H9 (cell line): ENCODE measurements around the gene LRMDA. TPM values are rescaled to one million over a fixed set of nuclear protein-coding genes. Genes with fewer than 3 reads are reported as not detected.

ENCODE experiments used
- DNase-seq: peaks from one replicate; pipeline ENCODE4 v3.0.0-alpha.2; 2017
- H2AFZ ChIP-seq: one replicate; pipeline ENCODE4 v1.6.1; 2013; ENCODE audit warnings: mild to moderate bottlenecking, low read length, control low read depth, moderate library complexity
- H2AK5ac ChIP-seq: 2 replicates; pipeline ENCODE4 v1.6.1; 2013; ENCODE audit warnings: low read length, control low read depth, mixed read lengths; ENCODE audit not compliant: insufficient read length
- H2BK120ac ChIP-seq: one replicate; pipeline ENCODE4 v1.6.1; 2013; ENCODE audit warnings: low read depth, mild to moderate bottlenecking, low read length, control low read depth, inconsistent platforms; ENCODE audit not compliant: poor library complexity, severe bottlenecking
- H2BK12ac ChIP-seq: 2 replicates; pipeline ENCODE4 v1.6.1; 2013; ENCODE audit warnings: low read length, control low read depth, mixed read lengths, low read depth; ENCODE audit not compliant: insufficient read length
- H2BK15ac ChIP-seq: 2 replicates; pipeline ENCODE4 v1.6.1; 2013; ENCODE audit warnings: low read depth, low read length, control low read depth
- H2BK20ac ChIP-seq: one replicate; pipeline ENCODE4 v1.6.1; 2013; ENCODE audit warnings: low read depth, mild to moderate bottlenecking, low read length, control low read depth, inconsistent platforms; ENCODE audit not compliant: poor library complexity, severe bottlenecking
- H2BK5ac ChIP-seq: 2 replicates; pipeline ENCODE4 v1.6.1; 2013; ENCODE audit warnings: low read length, control low read depth, mixed read lengths; ENCODE audit not compliant: insufficient read length
- H3K14ac ChIP-seq: 2 replicates; pipeline ENCODE4 v1.6.1; 2013; ENCODE audit warnings: low read length, control low read depth; ENCODE audit not compliant: insufficient read depth
- H3K18ac ChIP-seq: 2 replicates; pipeline ENCODE4 v1.6.1; 2013; ENCODE audit warnings: low read depth, mild to moderate bottlenecking, mixed read lengths, low read length, control low read depth; ENCODE audit not compliant: insufficient read length
- H3K23ac ChIP-seq: 2 replicates; pipeline ENCODE4 v1.6.1; 2013; ENCODE audit warnings: low read length, control low read depth, mixed read lengths, low read depth; ENCODE audit not compliant: insufficient read length
- H3K23me2 ChIP-seq: 2 replicates; pipeline ENCODE4 v1.6.1; 2013; ENCODE audit warnings: low read depth, mild to moderate bottlenecking, mixed read lengths, low read length, control low read depth; ENCODE audit not compliant: insufficient read length, poor library complexity, severe bottlenecking
- H3K27ac ChIP-seq: 2 replicates; pipeline ENCODE4 v1.5.1; 2013; ENCODE audit warnings: low read length, control low read depth, mixed read lengths, low read depth; ENCODE audit not compliant: insufficient read length
- H3K27me3 ChIP-seq: 2 replicates; pipeline ENCODE4 v1.6.1; 2013; ENCODE audit warnings: low read length, control low read depth, inconsistent platforms; ENCODE audit not compliant: insufficient read depth
- H3K4ac ChIP-seq: 2 replicates; pipeline ENCODE4 v1.6.1; 2013; ENCODE audit warnings: low read depth, mild to moderate bottlenecking, control low read depth, inconsistent platforms, low read length, moderate library complexity
- H3K4me1 ChIP-seq: 2 replicates; pipeline ENCODE4 v1.6.1; 2013; ENCODE audit warnings: low read length, control low read depth, inconsistent platforms; ENCODE audit not compliant: insufficient read depth
- H3K4me2 ChIP-seq: 2 replicates; pipeline ENCODE4 v1.6.1; 2013; ENCODE audit warnings: low read length, control low read depth, mixed read lengths; ENCODE audit not compliant: insufficient read length, insufficient read depth
- H3K56ac ChIP-seq: 2 replicates; pipeline ENCODE4 v1.6.1; 2013; ENCODE audit warnings: low read depth, mild to moderate bottlenecking, mixed read lengths, low read length, control low read depth; ENCODE audit not compliant: insufficient read length
- H3K79me1 ChIP-seq: 2 replicates; pipeline ENCODE4 v1.6.1; 2013; ENCODE audit warnings: low read depth, mild to moderate bottlenecking, moderate library complexity, low read length, control low read depth, inconsistent platforms; ENCODE audit not compliant: insufficient read depth, poor library complexity, severe bottlenecking
- H3K79me2 ChIP-seq: 2 replicates; pipeline ENCODE4 v1.6.1; 2013; ENCODE audit warnings: low read length, control low read depth, inconsistent platforms; ENCODE audit not compliant: insufficient read depth
- H3K9ac ChIP-seq: 2 replicates; pipeline ENCODE4 v1.6.1; 2013; ENCODE audit warnings: low read length, control low read depth, mixed read lengths; ENCODE audit not compliant: insufficient read length; ENCODE audit errors: extremely low read depth
- H3K9me3 ChIP-seq: one replicate; pipeline ENCODE4 v1.6.1; 2013; ENCODE audit warnings: low read depth, low read length, inconsistent platforms; ENCODE audit not compliant: control insufficient read depth
- H3T11ph ChIP-seq: one replicate; pipeline ENCODE4 v1.6.1; 2013; ENCODE audit warnings: mild to moderate bottlenecking, low read length, control low read depth, inconsistent platforms
- H4K20me1 ChIP-seq: one replicate; pipeline ENCODE4 v1.6.1; 2013; ENCODE audit not compliant: control insufficient read depth, insufficient read length, insufficient read depth
- H4K5ac ChIP-seq: 2 replicates; pipeline ENCODE4 v1.6.1; 2013; ENCODE audit warnings: low read depth, mild to moderate bottlenecking, mixed read lengths, low read length, control low read depth; ENCODE audit not compliant: insufficient read length
- H4K8ac ChIP-seq: replicated peaks from 2 replicates; pipeline ENCODE4 v1.6.1; 2013; ENCODE audit warnings: low read length, control low read depth, mixed read lengths, low read depth; ENCODE audit not compliant: insufficient read length
- H4K91ac ChIP-seq: 2 replicates; pipeline ENCODE4 v1.6.1; 2013; ENCODE audit warnings: low read depth, mild to moderate bottlenecking, moderate library complexity, mixed read lengths, low read length, control low read depth; ENCODE audit not compliant: insufficient read length
- H3K27ac Mint-ChIP-seq, 3 experiments: 2 replicates in 2 of 3; 3 replicates in 1 of 3; pipeline ENCODE4 v1.8.0; 2020 to 2021; ENCODE audit warnings: mixed read lengths in 3 of 3, mild to moderate bottlenecking in 1 of 3, moderate library complexity in 1 of 3
- H3K27me3 Mint-ChIP-seq: 2 replicates; pipeline ENCODE4 v1.8.0; 2021; ENCODE audit warnings: low read depth, mild to moderate bottlenecking, moderate library complexity, mixed read lengths
- H3K36me3 Mint-ChIP-seq, 3 experiments: 2 replicates in 2 of 3; 3 replicates in 1 of 3; pipeline ENCODE4 v1.8.0; 2020 to 2021; ENCODE audit warnings: low read depth in 3 of 3, mixed read lengths in 3 of 3; ENCODE audit not compliant: insufficient read depth in 1 of 3
- H3K4me1 Mint-ChIP-seq, 2 experiments: 2 replicates each; pipeline ENCODE4 v1.8.0; 2020; ENCODE audit warnings: mixed read lengths in 2 of 2
- H3K4me3 Mint-ChIP-seq, 2 experiments: 2 replicates in 1 of 2; 3 replicates in 1 of 2; pipeline ENCODE4 v1.8.0; 2020 to 2021; ENCODE audit warnings: mild to moderate bottlenecking in 2 of 2, mixed read lengths in 2 of 2, moderate library complexity in 1 of 2
- H3K9me3 Mint-ChIP-seq, 2 experiments: 2 replicates in 1 of 2; 3 replicates in 1 of 2; pipeline ENCODE4 v1.8.0; 2020; ENCODE audit warnings: mild to moderate bottlenecking in 2 of 2, mixed read lengths in 2 of 2, moderate library complexity in 1 of 2
- CTCF ChIP-seq: fragments of 200-600 bp; sonication (generic); conservative IDR thresholded peaks from 3 replicates; pipeline ENCODE4 v1.8.0; 2021; ENCODE audit warnings: antibody characterized with exemption, mild to moderate bottlenecking
- WGBS: extraction: QIAGEN DNeasy Blood & Tissue Kit; methylation state at CpG from one replicate; pipeline ENCODE4 v1.1.7; 2013; ENCODE audit warnings: missing lambda C conversion rate, low lambda C conversion rate, mixed read lengths; ENCODE audit not compliant: insufficient read length; ENCODE audit errors: extremely low coverage; 5-methylcytosine and 5-hydroxymethylcytosine counted together
- total RNA-seq: library from RNA; stranded (reverse); gene quantifications from 2 replicates; pipeline ENCODE4 v1.2.1, GENCODE V29; 2021

LRMDA gene
- total RNA-seq, 1 experiment from 2014 or later, result 1.8 TPM

- Histone ChIP-seq H3T11ph (no peak overlapping the region), H4K5ac (no peak overlapping the region), H4K20me1 (no peaks in the 10 kb centered on the region), H2BK5ac (no peak overlapping the region), H3K9me3 (no peaks in the 10 kb centered on the region), H4K91ac (no peak overlapping the region), H2AK5ac (no peak overlapping the region), H3K18ac (no peak overlapping the region), H2AFZ (no peak overlapping the region), H3K79me1 (no peaks in the 10 kb centered on the region), H4K8ac (no peak overlapping the region), H3K27me3 (no peaks in the 10 kb centered on the region), H2BK12ac (no peak overlapping the region), H3K9ac (no peak overlapping the region), H3K23me2 (no peaks in the 10 kb centered on the region), H3K79me2 (no peaks in the 10 kb centered on the region), H3K4me1 (no peaks in the 10 kb centered on the region), H2BK20ac (no peak overlapping the region), H3K23ac (no peak overlapping the region), H2BK15ac (no peak overlapping the region), H2BK120ac (no peak overlapping the region), H3K4ac (no peak overlapping the region), H3K56ac (no peak overlapping the region), H3K4me2 (no peak overlapping the region), H3K27ac (no peak overlapping the region), H3K14ac (no peak overlapping the region)
- H3K9me3 Mint-ChIP-seq, result no peaks in the 10 kb centered on the region; a peak in 1 of 5 replicates
- no CpG with 5 or more reads among the region's 11 CpGs for WGBS
- no peaks in the 10 kb centered on the region for H3K27me3 Mint-ChIP-seq
- H3K27ac Mint-ChIP-seq, result no peak overlapping the region
- no peak for DNase-seq
- no peaks in the 10 kb centered on the region for H3K36me3 Mint-ChIP-seq
- no peaks in the 10 kb centered on the region for H3K4me1 Mint-ChIP-seq
- TF ChIP-seq CTCF, result no peak
- no peak overlapping the region for H3K4me3 Mint-ChIP-seq
Measured at GRCh38 chr10:75726522-75727483, 295.4 kb downstream of the LRMDA start.
